HepG2 (cell line): ENCODE results near the gene CD164L2. TPM values are rescaled to one million over a fixed set of nuclear protein-coding genes. Genes with fewer than 3 reads are reported as not detected.

ENCODE experiments used
- KLF13 ChIP-seq: sonication (generic); formaldehyde crosslinking; IDR thresholded peaks from 2 replicates; pipeline ENCODE4 v1.4.0; 2020; ENCODE audit warnings: mild to moderate bottlenecking, missing genetic modification reagents
- MXI1 ChIP-seq: IDR thresholded peaks from 3 replicates; pipeline ENCODE4 v1.6.1; 2012; ENCODE audit warnings: low read depth, low read length, inconsistent platforms, borderline replicate concordance
- PRMT3 ChIP-seq: sonication (generic); formaldehyde crosslinking; IDR thresholded peaks from 2 replicates; pipeline ENCODE4 v1.8.1; 2022; ENCODE audit warnings: low read depth, mild to moderate bottlenecking, moderate library complexity, missing genetic modification reagents, borderline replicate concordance
- REPIN1 ChIP-seq: sonication (generic); formaldehyde crosslinking; IDR thresholded peaks from 2 replicates; pipeline ENCODE4 v1.8.0; 2022; ENCODE audit warnings: missing genetic modification reagents, low read depth, mild to moderate bottlenecking, borderline replicate concordance
- RXRA ChIP-seq: sonication (generic); formaldehyde crosslinking; IDR thresholded peaks from 2 replicates; pipeline ENCODE4 v1.5.1; 2020; ENCODE audit warnings: missing genetic modification reagents
- TAF15 ChIP-seq: fragments of 200-400 bp; formaldehyde crosslinking; IDR thresholded peaks from one replicate; pipeline ENCODE4 v1.6.1; 2018; ENCODE audit warnings: mild to moderate bottlenecking, low read depth, low read length; ENCODE audit not compliant: poor library complexity, severe bottlenecking
- ZNF224 ChIP-seq: sonication (generic); formaldehyde crosslinking; IDR thresholded peaks from 2 replicates; pipeline ENCODE4 v1.5.0; 2020; ENCODE audit warnings: mild to moderate bottlenecking, missing genetic modification reagents
- ZNF558 ChIP-seq: sonication (generic); formaldehyde crosslinking; IDR thresholded peaks from 2 replicates; pipeline ENCODE4 v1.9.0; 2022; ENCODE audit warnings: mild to moderate bottlenecking, missing genetic modification reagents, borderline replicate concordance
- ZNF563 ChIP-seq: sonication (generic); formaldehyde crosslinking; IDR thresholded peaks from 2 replicates; pipeline ENCODE4 v1.8.0; 2022; ENCODE audit warnings: mild to moderate bottlenecking, moderate library complexity, missing genetic modification reagents
- polyA plus RNA-seq, 8 experiments: library from polyadenylated mRNA; depleted of rRNA in 3 of 8; stranded (reverse) in 7 of 8; unstranded in 1 of 8; fragments of >200 nt; fragmentation: Illumina TruSeq in 4 of 8; extraction: Trizol in 4 of 8; gene quantifications; 2 replicates each; pipeline versions ENCODE4 v1.2.1 to v1.2.3, GENCODE V29; 2011 to 2016; ENCODE audit warnings: low read depth in 4 of 8, missing spikeins in 1 of 8, mixed read lengths in 1 of 8; ENCODE audit not compliant: insufficient read depth in 1 of 8
- total RNA-seq, 5 experiments: library from RNA; depleted of rRNA; stranded (reverse); fragments of >200 nt; fragmentation: Illumina TruSeq; extraction: Trizol; gene quantifications; 2 replicates each; pipeline ENCODE4 v1.2.3, GENCODE V29; 2016; ENCODE audit warnings: low read depth in 1 of 5
- TF ChIP-seq, protein P1 (sequence below): sonication (generic); formaldehyde crosslinking; IDR thresholded peaks from 2 replicates; pipeline ENCODE4 v1.5.1; 2020; ENCODE audit warnings: mild to moderate bottlenecking, missing genetic modification reagents, borderline replicate concordance
- TF ChIP-seq, protein P2 (sequence below): sonication (generic); formaldehyde crosslinking; IDR thresholded peaks from 2 replicates; pipeline ENCODE4 v1.9.0; 2022; ENCODE audit warnings: missing genetic modification reagents, mild to moderate bottlenecking, borderline replicate concordance
- TF ChIP-seq, protein P3 (sequence below): IDR thresholded peaks from 2 replicates; pipeline ENCODE4 v1.6.1; 2016; ENCODE audit warnings: missing compliant biosample characterization, missing genetic modification reagents, borderline replicate concordance
- TF ChIP-seq, protein P4 (sequence below): sonication (generic); formaldehyde crosslinking; IDR thresholded peaks from 2 replicates; pipeline ENCODE4 v1.4.0; 2020; ENCODE audit warnings: missing genetic modification reagents

CD164L2 gene
- total and polyA plus RNA-seq, 2 of the 13 experiments (the other 11 are each of a cell fraction or from before 2014, with no cell fraction given): not detected

DNA sequence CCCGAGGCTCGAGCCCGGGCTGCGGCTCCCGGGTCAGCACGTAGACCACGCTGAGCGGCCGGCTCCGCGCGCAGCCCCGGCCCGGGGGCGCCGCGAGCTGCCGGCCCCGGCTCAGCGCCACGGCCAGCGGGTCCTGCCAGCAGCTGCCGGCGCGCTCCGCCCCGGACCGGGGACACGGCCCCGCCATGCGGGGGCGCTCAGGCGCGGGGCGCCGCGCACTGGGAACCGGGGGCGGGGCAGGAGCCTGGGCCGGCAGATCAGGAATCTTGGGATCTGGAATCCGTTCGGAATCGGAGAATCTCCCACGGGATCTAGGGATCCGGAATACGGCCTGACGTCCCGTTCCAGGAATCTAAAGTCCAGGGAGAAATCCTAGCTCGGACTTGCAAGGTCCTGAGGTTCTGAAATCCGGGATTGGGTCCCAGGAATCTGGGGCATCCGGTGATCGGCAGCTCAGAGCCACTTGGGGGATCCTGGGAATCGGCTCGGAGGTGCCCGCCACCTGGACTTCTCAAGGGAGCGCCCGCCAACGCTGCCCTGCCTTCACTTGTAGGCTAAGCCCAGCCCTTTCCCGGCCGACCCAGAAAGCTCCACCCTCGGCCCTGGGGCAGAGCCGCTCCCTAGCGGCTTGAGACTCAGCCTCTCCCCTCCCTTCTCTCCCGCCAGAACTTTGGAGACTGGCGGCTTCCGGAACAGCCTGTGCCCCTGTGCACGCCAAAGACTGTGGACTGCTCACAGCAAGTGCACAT lies 16.5 kb downstream of the CD164L2 start, which contains the start of gene MAP3K6 (continued):
- TF ChIP-seq, protein P1, sequence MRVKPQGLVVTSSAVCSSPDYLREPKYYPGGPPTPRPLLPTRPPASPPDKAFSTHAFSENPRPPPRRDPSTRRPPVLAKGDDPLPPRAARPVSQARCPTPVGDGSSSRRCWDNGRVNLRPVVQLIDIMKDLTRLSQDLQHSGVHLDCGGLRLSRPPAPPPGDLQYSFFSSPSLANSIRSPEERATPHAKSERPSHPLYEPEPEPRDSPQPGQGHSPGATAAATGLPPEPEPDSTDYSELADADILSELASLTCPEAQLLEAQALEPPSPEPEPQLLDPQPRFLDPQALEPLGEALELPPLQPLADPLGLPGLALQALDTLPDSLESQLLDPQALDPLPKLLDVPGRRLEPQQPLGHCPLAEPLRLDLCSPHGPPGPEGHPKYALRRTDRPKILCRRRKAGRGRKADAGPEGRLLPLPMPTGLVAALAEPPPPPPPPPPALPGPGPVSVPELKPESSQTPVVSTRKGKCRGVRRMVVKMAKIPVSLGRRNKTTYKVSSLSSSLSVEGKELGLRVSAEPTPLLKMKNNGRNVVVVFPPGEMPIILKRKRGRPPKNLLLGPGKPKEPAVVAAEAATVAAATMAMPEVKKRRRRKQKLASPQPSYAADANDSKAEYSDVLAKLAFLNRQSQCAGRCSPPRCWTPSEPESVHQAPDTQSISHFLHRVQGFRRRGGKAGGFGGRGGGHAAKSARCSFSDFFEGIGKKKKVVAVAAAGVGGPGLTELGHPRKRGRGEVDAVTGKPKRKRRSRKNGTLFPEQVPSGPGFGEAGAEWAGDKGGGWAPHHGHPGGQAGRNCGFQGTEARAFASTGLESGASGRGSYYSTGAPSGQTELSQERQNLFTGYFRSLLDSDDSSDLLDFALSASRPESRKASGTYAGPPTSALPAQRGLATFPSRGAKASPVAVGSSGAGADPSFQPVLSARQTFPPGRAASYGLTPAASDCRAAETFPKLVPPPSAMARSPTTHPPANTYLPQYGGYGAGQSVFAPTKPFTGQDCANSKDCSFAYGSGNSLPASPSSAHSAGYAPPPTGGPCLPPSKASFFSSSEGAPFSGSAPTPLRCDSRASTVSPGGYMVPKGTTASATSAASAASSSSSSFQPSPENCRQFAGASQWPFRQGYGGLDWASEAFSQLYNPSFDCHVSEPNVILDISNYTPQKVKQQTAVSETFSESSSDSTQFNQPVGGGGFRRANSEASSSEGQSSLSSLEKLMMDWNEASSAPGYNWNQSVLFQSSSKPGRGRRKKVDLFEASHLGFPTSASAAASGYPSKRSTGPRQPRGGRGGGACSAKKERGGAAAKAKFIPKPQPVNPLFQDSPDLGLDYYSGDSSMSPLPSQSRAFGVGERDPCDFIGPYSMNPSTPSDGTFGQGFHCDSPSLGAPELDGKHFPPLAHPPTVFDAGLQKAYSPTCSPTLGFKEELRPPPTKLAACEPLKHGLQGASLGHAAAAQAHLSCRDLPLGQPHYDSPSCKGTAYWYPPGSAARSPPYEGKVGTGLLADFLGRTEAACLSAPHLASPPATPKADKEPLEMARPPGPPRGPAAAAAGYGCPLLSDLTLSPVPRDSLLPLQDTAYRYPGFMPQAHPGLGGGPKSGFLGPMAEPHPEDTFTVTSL (CRISPR knock-in tag): no peak
- TF ChIP-seq, protein P2, sequence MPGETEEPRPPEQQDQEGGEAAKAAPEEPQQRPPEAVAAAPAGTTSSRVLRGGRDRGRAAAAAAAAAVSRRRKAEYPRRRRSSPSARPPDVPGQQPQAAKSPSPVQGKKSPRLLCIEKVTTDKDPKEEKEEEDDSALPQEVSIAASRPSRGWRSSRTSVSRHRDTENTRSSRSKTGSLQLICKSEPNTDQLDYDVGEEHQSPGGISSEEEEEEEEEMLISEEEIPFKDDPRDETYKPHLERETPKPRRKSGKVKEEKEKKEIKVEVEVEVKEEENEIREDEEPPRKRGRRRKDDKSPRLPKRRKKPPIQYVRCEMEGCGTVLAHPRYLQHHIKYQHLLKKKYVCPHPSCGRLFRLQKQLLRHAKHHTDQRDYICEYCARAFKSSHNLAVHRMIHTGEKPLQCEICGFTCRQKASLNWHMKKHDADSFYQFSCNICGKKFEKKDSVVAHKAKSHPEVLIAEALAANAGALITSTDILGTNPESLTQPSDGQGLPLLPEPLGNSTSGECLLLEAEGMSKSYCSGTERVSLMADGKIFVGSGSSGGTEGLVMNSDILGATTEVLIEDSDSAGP (CRISPR knock-in tag): peak; percentile 70; the same call in 1 of the 2 replicates
- TF ChIP-seq ZNF224 (CRISPR knock-in tag) (no peak), MXI1 (peak; percentile 42; the same call in 1 of the 3 replicates), RXRA (CRISPR knock-in tag) (0 out of 2 replicates have a peak, but pooled peaks have one; percentile 53), REPIN1 (CRISPR knock-in tag) (no peak), ZNF563 (CRISPR knock-in tag) (peak; percentile 60), ZNF558 (CRISPR knock-in tag) (0 out of 2 replicates have a peak, but pooled peaks have one; percentile 61), TAF15 (no peak), PRMT3 (no peak), KLF13 (CRISPR knock-in tag) (no peak)
- TF ChIP-seq, protein P3, sequence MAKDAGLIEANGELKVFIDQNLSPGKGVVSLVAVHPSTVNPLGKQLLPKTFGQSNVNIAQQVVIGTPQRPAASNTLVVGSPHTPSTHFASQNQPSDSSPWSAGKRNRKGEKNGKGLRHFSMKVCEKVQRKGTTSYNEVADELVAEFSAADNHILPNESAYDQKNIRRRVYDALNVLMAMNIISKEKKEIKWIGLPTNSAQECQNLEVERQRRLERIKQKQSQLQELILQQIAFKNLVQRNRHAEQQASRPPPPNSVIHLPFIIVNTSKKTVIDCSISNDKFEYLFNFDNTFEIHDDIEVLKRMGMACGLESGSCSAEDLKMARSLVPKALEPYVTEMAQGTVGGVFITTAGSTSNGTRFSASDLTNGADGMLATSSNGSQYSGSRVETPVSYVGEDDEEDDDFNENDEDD (CRISPR knock-in tag): peak; percentile 58; the same call in 1 of the 2 replicates
- TF ChIP-seq, protein P4, sequence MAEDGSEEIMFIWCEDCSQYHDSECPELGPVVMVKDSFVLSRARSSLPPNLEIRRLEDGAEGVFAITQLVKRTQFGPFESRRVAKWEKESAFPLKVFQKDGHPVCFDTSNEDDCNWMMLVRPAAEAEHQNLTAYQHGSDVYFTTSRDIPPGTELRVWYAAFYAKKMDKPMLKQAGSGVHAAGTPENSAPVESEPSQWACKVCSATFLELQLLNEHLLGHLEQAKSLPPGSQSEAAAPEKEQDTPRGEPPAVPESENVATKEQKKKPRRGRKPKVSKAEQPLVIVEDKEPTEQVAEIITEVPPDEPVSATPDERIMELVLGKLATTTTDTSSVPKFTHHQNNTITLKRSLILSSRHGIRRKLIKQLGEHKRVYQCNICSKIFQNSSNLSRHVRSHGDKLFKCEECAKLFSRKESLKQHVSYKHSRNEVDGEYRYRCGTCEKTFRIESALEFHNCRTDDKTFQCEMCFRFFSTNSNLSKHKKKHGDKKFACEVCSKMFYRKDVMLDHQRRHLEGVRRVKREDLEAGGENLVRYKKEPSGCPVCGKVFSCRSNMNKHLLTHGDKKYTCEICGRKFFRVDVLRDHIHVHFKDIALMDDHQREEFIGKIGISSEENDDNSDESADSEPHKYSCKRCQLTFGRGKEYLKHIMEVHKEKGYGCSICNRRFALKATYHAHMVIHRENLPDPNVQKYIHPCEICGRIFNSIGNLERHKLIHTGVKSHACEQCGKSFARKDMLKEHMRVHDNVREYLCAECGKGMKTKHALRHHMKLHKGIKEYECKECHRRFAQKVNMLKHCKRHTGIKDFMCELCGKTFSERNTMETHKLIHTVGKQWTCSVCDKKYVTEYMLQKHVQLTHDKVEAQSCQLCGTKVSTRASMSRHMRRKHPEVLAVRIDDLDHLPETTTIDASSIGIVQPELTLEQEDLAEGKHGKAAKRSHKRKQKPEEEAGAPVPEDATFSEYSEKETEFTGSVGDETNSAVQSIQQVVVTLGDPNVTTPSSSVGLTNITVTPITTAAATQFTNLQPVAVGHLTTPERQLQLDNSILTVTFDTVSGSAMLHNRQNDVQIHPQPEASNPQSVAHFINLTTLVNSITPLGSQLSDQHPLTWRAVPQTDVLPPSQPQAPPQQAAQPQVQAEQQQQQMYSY (CRISPR knock-in tag): peak; percentile 90
